NOMO-1 treated with DMSO at 0.1 percent for 48 hours (cell line): Measurements from ENCODE around the gene KCNN4.

Experiments used
- DNase-seq: peaks from one replicate; lab custom pipeline; 2025; ENCODE audit not compliant: unreplicated experiment; lab: John Stamatoyannopoulos, UW

The KCNN4 gene

DNA sequence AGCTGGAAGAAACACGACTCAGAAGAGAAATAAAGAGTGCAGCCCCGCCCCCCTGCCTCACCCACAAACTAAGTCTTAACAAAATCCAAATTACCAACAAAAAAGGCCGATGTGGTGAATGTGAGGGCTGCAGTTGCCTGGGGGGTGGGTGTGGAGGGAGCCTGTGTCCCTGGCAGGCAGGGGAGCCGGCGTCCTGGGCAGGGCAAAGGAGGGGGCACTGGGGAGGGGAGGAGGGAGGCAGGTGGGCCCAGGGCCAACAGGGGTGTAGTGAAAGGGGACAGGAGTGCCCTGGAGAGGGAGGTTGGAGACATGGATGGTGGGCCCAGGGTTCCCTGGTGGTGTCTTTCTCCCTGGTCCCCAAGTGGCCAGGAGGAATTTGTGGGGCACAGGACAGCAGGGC lies 60.9 kb downstream of the KCNN4 start:
- no peak for DNase-seq

DNA sequence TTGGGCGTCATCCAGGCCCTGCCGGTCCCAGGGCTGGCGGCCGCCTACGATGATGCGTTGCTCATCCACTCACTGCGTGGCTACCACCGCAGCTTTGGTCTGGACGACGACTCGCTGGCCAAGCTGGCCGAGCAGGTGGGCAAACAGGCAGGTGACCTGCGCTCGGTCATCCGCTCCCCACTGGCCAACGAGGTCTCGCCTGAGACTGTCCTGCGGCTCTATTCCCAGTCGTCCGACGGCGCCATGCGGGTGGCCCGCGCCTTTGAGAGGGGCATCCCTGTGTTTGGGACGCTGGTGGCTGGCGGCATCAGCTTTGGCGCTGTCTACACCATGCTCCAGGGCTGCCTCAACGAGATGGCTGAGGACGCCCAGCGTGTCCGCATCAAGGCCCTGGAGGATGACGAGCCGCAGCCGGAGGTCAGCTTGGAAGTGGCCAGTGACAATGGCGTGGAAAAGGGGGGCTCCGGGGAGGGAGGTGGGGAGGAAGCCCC lies 61.4 kb downstream of the KCNN4 start:
- DNase-seq = no peak

DNA sequence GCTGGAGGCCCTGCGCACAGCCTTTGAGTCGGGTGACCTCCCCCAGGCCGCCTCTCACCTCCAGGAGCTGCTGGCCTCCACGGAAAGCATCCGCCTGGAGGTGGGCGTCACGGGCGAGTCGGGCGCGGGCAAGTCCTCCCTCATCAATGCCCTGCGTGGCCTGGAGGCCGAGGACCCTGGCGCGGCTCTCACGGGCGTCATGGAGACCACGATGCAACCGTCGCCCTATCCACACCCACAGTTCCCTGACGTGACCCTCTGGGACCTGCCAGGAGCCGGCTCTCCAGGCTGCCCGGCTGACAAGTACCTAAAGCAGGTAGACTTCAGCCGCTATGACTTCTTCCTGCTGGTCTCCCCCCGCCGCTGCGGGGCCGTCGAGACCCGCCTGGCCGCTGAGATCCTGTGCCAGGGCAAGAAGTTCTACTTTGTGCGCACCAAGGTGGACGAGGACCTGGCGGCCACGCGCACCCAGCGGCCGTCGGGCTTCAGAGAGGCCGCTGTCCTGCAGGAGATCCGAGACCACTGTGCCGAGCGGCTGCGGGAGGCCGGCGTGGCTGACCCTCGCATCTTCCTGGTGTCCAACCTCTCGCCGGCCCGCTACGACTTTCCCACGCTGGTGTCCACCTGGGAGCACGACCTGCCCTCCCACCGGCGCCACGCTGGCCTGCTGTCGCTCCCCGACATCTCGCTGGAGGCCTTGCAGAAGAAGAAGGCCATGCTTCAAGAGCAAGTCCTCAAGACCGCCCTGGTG lies 62.0 kb downstream of the KCNN4 start:
- no peak for DNase-seq
